WTC11 (cell line): ENCODE results near the gene UBE2S. TPM values are rescaled to one million over a fixed set of nuclear protein-coding genes. Genes with fewer than 3 reads are reported as not detected.

ENCODE experiments used
- ATAC-seq: fragments of 200-7000 bp; cut with Tn5 transposase; 2 replicates; pipeline ENCODE4 v1.10.0; 2021; ENCODE audit warnings: mild to moderate bottlenecking, moderate library complexity
- CTCF ChIA-PET: fragments of 300-600 bp; sonication (Branson Sonifier 250); formaldehyde crosslinking; loops from one replicate; lab custom pipeline; 2021; ENCODE audit warnings: antibody characterized with exemption; lab: Charles Lee
- POLR2A ChIA-PET: fragments of 350-600 bp; sonication (Branson Sonifier 250); formaldehyde crosslinking; loops from one replicate; lab custom pipeline; 2021; ENCODE audit warnings: antibody characterized with exemption; lab: Charles Lee
- DNase-seq: peaks from one replicate; pipeline ENCODE4 v3.0.0; 2021; ENCODE audit warnings: low spot score
- H3K27ac Mint-ChIP-seq: 2 replicates; pipeline ENCODE4 v1.8.0; 2021; ENCODE audit warnings: mixed read lengths
- H3K27me3 Mint-ChIP-seq: 2 replicates; pipeline ENCODE4 v1.8.0; 2021; ENCODE audit warnings: low read depth, mild to moderate bottlenecking, moderate library complexity, mixed read lengths
- H3K36me3 Mint-ChIP-seq: 2 replicates; pipeline ENCODE4 v1.8.0; 2021; ENCODE audit warnings: mixed read lengths
- H3K4me1 Mint-ChIP-seq: 2 replicates; pipeline ENCODE4 v1.8.0; 2022; ENCODE audit warnings: mixed read lengths
- H3K4me3 Mint-ChIP-seq: 2 replicates; pipeline ENCODE4 v1.8.0; 2021; ENCODE audit warnings: mild to moderate bottlenecking, moderate library complexity, mixed read lengths
- H3K9me3 Mint-ChIP-seq: 2 replicates; pipeline ENCODE4 v1.8.0; 2021; ENCODE audit warnings: mixed read lengths
- AFF4 ChIP-seq: sonication (generic); formaldehyde crosslinking; IDR thresholded peaks from 2 replicates; pipeline ENCODE4 v1.8.1; 2023; ENCODE audit warnings: mild to moderate bottlenecking, missing genetic modification reagents, borderline replicate concordance
- ARID4B ChIP-seq: sonication (generic); formaldehyde crosslinking; IDR thresholded peaks from 2 replicates; pipeline ENCODE4 v1.8.0; 2023; ENCODE audit warnings: missing genetic modification reagents, mild to moderate bottlenecking, borderline replicate concordance
- CREB1 ChIP-seq: sonication (generic); formaldehyde crosslinking; IDR thresholded peaks from 2 replicates; pipeline ENCODE4 v1.8.0; 2023; ENCODE audit warnings: mild to moderate bottlenecking, missing genetic modification reagents
- E2F1 ChIP-seq: sonication (generic); formaldehyde crosslinking; IDR thresholded peaks from 2 replicates; pipeline ENCODE4 v1.8.0; 2022; ENCODE audit warnings: mild to moderate bottlenecking, missing genetic modification reagents
- EMX1 ChIP-seq: fragments of 250-450 bp; sonication (Bioruptor Pico); IDR thresholded peaks from 2 replicates; pipeline ENCODE4 v1.8.0; 2021; ENCODE audit warnings: mild to moderate bottlenecking
- ESRRA ChIP-seq: sonication (generic); formaldehyde crosslinking; IDR thresholded peaks from 2 replicates; pipeline ENCODE4 v1.8.1; 2022; ENCODE audit warnings: mild to moderate bottlenecking, missing genetic modification reagents, borderline replicate concordance
- ETV6 ChIP-seq: sonication (generic); formaldehyde crosslinking; IDR thresholded peaks from 2 replicates; pipeline ENCODE4 v1.8.1; 2022; ENCODE audit warnings: mild to moderate bottlenecking, missing genetic modification reagents
- FOXK1 ChIP-seq: sonication (generic); formaldehyde crosslinking; IDR thresholded peaks from 2 replicates; pipeline ENCODE4 v1.8.0; 2022; ENCODE audit warnings: mild to moderate bottlenecking, moderate library complexity, missing genetic modification reagents
- GABPB1 ChIP-seq: sonication (generic); formaldehyde crosslinking; IDR thresholded peaks from 2 replicates; pipeline ENCODE4 v1.8.1; 2023; ENCODE audit warnings: mild to moderate bottlenecking, missing genetic modification reagents
- HMGXB4 ChIP-seq: sonication (generic); formaldehyde crosslinking; IDR thresholded peaks from 2 replicates; pipeline ENCODE4 v1.8.1; 2023; ENCODE audit warnings: mild to moderate bottlenecking, moderate library complexity, missing genetic modification reagents
- JUN ChIP-seq: sonication (generic); formaldehyde crosslinking; IDR thresholded peaks from 2 replicates; pipeline ENCODE4 v1.8.0; 2023; ENCODE audit warnings: mild to moderate bottlenecking, missing genetic modification reagents
- NR1H2 ChIP-seq: sonication (generic); formaldehyde crosslinking; IDR thresholded peaks from 2 replicates; pipeline ENCODE4 v1.9.0; 2021; ENCODE audit warnings: mild to moderate bottlenecking, moderate library complexity, missing genetic modification reagents
- SMAD4 ChIP-seq: sonication (generic); formaldehyde crosslinking; IDR thresholded peaks from 2 replicates; pipeline ENCODE4 v1.8.0; 2022; ENCODE audit warnings: mild to moderate bottlenecking, missing genetic modification reagents
- SP1 ChIP-seq: sonication (generic); formaldehyde crosslinking; conservative IDR thresholded peaks from 2 replicates; pipeline ENCODE4 v1.8.1; 2022; ENCODE audit warnings: missing genetic modification reagents
- TEAD4 ChIP-seq: sonication (generic); formaldehyde crosslinking; IDR thresholded peaks from 2 replicates; pipeline ENCODE4 v1.8.0; 2022; ENCODE audit warnings: mild to moderate bottlenecking, missing genetic modification reagents
- TP53 ChIP-seq: sonication (generic); formaldehyde crosslinking; IDR thresholded peaks from 2 replicates; pipeline ENCODE4 v1.8.1; 2023; ENCODE audit warnings: mild to moderate bottlenecking, missing genetic modification reagents
- USF1 ChIP-seq: sonication (generic); formaldehyde crosslinking; IDR thresholded peaks from 2 replicates; pipeline ENCODE4 v1.8.0; 2022; ENCODE audit warnings: mild to moderate bottlenecking, missing genetic modification reagents
- ZBTB43 ChIP-seq: sonication (generic); formaldehyde crosslinking; IDR thresholded peaks from 2 replicates; pipeline ENCODE4 v1.8.1; 2023; ENCODE audit warnings: mild to moderate bottlenecking, missing genetic modification reagents
- ZNF263 ChIP-seq: sonication (generic); formaldehyde crosslinking; IDR thresholded peaks from 2 replicates; pipeline ENCODE4 v1.8.1; 2022; ENCODE audit warnings: low read depth, mild to moderate bottlenecking, moderate library complexity, missing genetic modification reagents
- ZNF281 ChIP-seq: sonication (generic); formaldehyde crosslinking; IDR thresholded peaks from 2 replicates; pipeline ENCODE4 v1.8.0; 2023; ENCODE audit warnings: mild to moderate bottlenecking, missing genetic modification reagents
- total RNA-seq: library from RNA; stranded (reverse); gene quantifications from 3 replicates; pipeline ENCODE4 v1.2.3, GENCODE V29; 2021

The UBE2S gene
- total RNA-seq, 1 experiment from 2014 or later, result 442 TPM

- Mint-ChIP-seq H3K27me3 (peaks cover 19% of the 10 kb centered on the region), H3K36me3 (peaks cover 41% of the 10 kb centered on the region), H3K27ac (peak within 1 kb of the TSS; percentile 99), H3K9me3 (no peaks in the 10 kb centered on the region), H3K4me3 (peak within 1 kb of the TSS; percentile 100), H3K4me1 (peaks cover 48% of the 10 kb centered on the region)
- POLR2A ChIA-PET, result interaction anchor here (1.5 kb wide), 1 partner anchor 14 kb away, joined by 3 read pairs; no protein-coding TSS in a partner anchor
- DNase-seq, result peak; percentile 98
- CTCF ChIA-PET, result no interaction called here
- ATAC-seq, result peak; percentile 77
- TF ChIP-seq GABPB1 (CRISPR knock-in tag) (peak; percentile 62), TEAD4 (no peak), ZNF281 (CRISPR knock-in tag) (peak; percentile 53; the same call in 1 of the 2 replicates), HMGXB4 (CRISPR knock-in tag) (0 out of 2 replicates have a peak, but pooled peaks have one; percentile 12), ETV6 (peak; percentile 95), USF1 (CRISPR knock-in tag) (peak; percentile 64), FOXK1 (CRISPR knock-in tag) (peak; percentile 82), CREB1 (CRISPR knock-in tag) (0 out of 2 replicates have a peak, but pooled peaks have one; percentile 54), NR1H2 (CRISPR knock-in tag) (0 out of 2 replicates have a peak, but pooled peaks have one; percentile 18), SMAD4 (peak; percentile 52; the same call in 1 of the 2 replicates), E2F1 (CRISPR knock-in tag) (no peak), ZBTB43 (CRISPR knock-in tag) (no peak), ESRRA (CRISPR knock-in tag) (0 out of 2 replicates have a peak, but pooled peaks have one; percentile 35), ARID4B (peak; percentile 93; the same call in 1 of the 2 replicates), SP1 (CRISPR knock-in tag) (peak; percentile 81; the same call in 1 of the 2 replicates), EMX1 (0 out of 2 replicates have a peak, but pooled peaks have one; percentile 22), AFF4 (CRISPR knock-in tag) (0 out of 2 replicates have a peak, but pooled peaks have one; percentile 61), ZNF263 (no peak), JUN (CRISPR knock-in tag) (peak; percentile 70; the same call in 1 of the 2 replicates), TP53 (CRISPR knock-in tag) (no peak)
Measured at GRCh38 chr19:55385724-55386492, 21.7 kb downstream of the UBE2S start, which contains the start of gene RPL28. TSS of gene RPL28 (plus strand) at chr19:55385932. CDS start at chr19:55386358, 426 bp downstream.
